GM18868 (cell line): ENCODE measurements around the gene ABHD12.
"Not testable (repeated sequence)": the region's sequence is repeated elsewhere in the genome, so short reads cannot be mapped to it uniquely, and the experiment has no call there.

Experiments
- ATAC-seq: cut with Tn5 transposase; IDR thresholded peaks from one replicate; pipeline ENCODE4 v1.9.1; 2021; ENCODE audit warnings: mild to moderate bottlenecking, moderate library complexity; ENCODE audit not compliant: unreplicated experiment

Gene ABHD12

GRCh38 chr20:25269057-25269832 lies 121.4 kb downstream of the ABHD12 start:
- ATAC-seq = no peak

DNA sequence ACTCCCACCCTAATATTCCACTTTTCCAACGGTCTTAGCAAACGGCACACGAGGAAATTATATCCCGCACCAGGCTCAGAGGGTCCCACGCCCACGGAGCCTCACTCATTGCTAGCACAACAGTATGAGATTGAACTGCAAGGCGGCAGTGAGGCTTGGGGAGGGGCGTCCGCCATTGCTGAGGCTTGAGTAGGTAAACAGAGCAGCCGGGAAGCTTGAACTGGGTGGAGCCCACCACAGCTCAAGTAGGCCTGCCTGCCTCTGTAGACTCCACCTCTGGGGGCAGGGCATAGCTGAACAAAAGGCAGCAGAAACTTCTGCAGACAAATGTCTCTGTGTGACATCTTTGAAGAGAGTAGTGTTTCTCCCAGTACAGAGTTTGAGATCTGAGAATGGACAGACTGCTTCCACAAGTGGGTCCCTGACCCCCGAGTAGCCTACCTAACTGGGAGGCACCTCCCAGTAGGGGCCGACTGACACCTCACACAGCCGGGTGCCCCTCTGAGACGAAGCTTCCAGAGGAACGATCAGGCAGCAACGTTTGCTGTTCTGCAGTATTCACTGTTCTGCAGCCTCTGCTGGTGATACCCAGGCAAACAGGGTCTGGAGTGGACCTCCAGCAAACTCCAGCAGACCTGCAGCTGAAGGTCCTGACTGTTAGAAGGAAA lies 129.7 kb downstream of the ABHD12 start:
- not testable (repeated sequence) for ATAC-seq

- no peak for ATAC-seq
These were observed 130.8 kb downstream of the ABHD12 start for GRCh38 chr20:25259788-25260254.

DNA sequence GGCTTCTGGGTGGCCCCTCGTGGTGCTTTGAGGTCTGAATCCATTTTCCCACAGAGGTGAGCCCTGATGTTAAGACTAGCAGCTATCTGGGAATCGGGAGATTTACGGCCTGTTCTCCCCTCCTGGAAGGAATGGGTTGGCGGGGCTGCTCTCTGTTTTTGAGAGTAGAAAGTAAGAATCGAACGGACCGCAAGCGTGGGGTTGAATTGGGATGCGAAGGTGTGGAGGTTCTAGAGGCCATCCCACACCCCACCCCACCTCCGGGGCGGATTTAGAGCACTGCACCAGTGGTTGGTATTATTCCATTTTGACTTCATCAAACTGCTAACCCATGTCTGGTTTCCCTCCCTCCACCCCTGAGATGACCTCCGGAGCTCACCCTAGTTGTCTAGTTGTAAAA lies 131.3 kb downstream of the ABHD12 start:
- ATAC-seq = no peak

DNA sequence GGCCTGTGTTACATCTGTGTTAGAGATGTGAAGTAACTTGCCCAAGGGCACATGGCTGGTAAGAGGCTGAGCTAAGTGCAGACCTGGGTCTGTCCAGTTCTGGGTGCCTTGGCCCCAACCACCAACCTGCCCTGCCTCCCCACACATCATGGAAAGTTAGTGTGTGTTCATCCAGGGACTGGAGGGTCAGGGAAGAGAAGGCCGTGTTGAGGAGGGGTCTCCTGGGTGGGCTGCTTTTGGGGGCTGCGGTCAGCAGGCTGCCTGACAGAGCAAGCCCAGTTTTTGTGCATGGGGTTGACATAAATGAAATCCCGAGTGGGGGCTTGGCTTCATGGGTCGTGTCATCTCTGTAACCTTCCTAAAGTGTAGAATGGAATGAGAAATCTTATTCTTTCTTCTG lies 131.8 kb downstream of the ABHD12 start:
- no peak for ATAC-seq

DNA sequence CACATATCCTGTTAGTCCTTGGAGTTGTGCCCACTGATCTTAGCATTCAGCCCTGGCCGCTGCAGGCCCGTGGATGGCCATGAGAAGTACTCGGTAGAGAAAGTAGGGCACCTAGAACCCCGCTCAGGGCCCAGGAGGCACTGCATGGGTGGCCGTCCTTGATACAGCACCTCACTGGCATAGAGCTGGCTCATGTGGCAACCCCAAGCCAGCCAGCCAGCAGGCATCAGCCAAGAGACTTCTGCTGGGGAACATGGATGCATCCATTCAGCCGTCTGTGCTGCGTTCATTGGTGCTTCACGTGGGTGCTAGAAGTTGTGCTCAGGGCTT lies 132.2 kb downstream of the ABHD12 start:
- no peak for ATAC-seq

GRCh38 chr20:25257756-25258475 lies 132.7 kb downstream of the ABHD12 start:
- ATAC-seq = no peak

DNA sequence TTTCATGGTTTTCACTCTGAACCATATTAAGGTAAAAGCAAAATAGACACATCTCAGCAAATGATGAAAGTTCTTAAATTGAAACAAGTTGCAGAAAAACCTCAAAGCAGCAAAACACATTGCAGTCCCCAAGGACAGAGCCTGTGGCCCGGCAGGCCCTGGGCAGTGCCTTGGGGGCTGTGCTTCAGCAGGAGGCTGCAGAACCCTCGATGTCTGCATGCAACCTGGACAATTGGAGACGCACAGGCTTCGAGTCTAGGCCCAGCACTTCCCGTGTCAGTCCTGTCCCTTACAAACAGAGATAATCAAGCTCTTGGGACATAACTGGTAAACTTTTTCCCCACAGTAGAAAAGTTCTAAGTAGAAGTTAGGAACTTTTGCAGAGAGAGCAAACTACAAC lies 133.5 kb downstream of the ABHD12 start:
- ATAC-seq = no peak

DNA sequence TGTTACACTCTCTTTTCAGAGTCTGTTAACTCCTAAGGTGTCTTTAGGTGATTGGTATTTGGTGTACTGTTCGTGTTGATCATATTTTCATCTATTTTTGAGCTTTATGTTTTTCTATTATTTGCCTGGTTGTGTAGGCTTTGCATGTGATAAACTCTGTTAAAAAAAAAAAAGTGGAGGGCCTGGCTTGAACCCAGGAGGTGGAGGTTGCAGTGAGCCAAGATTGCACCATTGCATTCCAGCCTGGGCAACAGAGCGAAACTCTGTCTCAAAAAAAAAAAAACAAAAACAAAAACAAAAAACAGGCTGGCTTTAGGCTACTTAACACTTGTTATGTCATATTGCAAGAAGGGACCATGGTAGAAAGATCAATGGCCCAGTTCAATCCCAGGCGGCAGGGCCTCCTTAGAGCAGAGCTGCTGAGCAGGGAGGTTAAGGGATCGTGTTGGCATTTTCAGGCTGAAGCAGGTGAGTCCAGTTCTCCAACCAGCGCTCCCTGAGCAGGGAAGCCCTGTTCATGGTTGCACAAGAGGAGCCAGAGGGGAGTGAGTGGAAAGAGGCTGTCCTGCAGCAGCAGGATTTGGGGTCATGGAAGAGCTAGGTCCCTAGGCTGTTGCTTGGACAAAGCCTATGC lies 134.3 kb downstream of the ABHD12 start:
- ATAC-seq = no peak

- ATAC-seq = no peak
These were observed 135.5 kb downstream of the ABHD12 start for GRCh38 chr20:25254986-25255680.

DNA sequence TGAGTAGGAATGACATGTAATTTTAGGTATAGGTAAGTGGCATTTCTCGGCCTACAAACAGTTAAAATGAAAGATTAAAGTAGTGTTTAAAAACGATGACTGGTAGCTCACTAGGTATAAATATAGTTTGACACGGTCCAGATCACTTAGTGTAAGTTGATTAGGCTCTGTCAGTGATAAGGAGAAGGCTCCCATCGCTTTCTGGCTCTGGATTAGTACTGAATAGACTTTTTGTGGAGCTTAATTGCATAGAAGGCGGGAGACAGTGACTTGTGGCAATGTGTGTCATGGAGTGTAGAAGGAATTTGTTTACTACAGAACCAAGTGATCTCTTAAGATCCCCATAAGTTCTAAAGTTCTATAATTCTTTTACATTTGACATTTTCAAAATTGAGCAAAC lies 136.1 kb downstream of the ABHD12 start:
- ATAC-seq = no peak

GRCh38 chr20:25253606-25254275 lies 136.9 kb downstream of the ABHD12 start:
- ATAC-seq = no peak

- ATAC-seq = no peak
These were observed 137.8 kb downstream of the ABHD12 start for GRCh38 chr20:25252686-25253421.

DNA sequence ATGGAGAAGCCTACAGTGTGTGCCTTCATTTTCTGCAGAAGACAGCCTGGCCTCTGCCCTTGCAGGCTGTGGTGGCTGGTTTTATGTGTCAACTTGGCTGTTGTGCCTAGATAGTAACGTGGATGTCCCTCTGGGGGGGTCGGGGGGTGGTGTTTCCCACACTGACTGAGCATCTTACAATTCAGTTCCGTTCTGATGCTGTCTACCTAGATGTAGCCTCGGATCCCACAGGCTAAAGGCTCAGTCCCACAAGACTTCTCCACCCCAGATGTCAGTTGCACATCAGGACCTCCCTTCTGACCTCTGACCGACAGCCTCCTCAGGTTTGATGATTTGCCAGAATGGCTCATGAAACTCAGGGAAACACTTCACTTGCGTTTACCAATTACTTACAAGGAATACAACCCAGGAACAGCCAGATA lies 138.4 kb downstream of the ABHD12 start:
- ATAC-seq = no peak

DNA sequence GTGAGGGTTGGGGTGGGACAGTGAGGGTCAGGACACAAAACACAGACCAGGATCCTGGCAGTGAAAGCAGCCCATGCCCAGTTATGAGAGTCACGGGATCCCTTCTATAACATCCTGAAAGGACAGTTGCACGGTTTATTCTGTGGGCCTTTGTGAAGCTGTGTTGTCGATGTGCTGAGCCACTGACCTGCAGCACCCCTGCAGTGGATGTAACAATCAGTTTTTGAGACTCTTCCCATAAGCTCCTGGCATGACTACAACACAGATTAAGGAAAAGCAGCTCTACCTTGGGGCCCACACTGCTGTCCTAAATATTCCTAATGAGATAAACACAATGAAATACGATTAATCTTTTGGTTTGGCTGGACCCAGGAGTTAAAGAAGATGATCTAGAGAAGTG lies 139.1 kb downstream of the ABHD12 start:
- ATAC-seq = no peak

DNA sequence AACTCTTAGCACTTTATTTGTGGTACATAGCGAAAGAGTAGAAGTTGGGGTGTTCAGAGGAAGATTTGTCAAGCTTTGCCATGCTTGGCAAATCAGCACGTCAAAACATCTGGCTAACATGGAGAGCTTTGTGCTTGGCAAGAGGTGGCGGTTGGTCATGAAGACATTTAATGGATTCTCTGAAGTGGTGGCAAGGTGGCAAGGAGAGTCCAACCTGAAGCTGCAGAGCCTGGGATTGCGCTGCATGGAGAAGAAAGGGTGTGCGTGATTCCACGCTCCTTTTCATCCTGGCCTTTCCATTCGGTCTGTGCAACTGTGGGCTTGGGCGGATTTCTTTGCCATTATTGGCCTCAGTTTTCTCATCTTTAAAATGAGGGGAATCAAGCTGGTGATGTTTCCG lies 139.6 kb downstream of the ABHD12 start:
- ATAC-seq = no peak

GRCh38 chr20:25250508-25250907 lies 140.1 kb downstream of the ABHD12 start:
- no peak for ATAC-seq
